ENCODE data around the gene AP3M1.

AP3M1 gene

GRCh38 chr10:74171625-74172024 lies 21.0 kb upstream of the AP3M1 start:
- no peaks in the 10 kb centered on the region for H3K9me3 ChIP-seq (ENCODE audit: low read depth, low read length)
- TF ChIP-seq POLR2AphosphoS5 (IDR thresholded peaks at IDR 0.05; ENCODE audit: borderline replicate concordance, low read depth, low read length) (no peak), FOXP2 (optimal IDR thresholded peaks at IDR 0.05; ENCODE audit: control extremely low read depth, extremely low read length, insufficient read depth) (no peak), EZH2 (IDR thresholded peaks at IDR 0.05) (no peak)
- no peak overlapping the region for H3K9ac ChIP-seq (ENCODE audit: insufficient read length)
- no peaks in the 10 kb centered on the region for H3K36me3 ChIP-seq (ENCODE audit: insufficient read depth, low read length)
- H3K27ac ChIP-seq, result no peak overlapping the region
- no peak overlapping the region for H3K4me3 ChIP-seq
- DNase-seq (ENCODE audit: low read depth, low spot score), result no peak

GRCh38 chr10:74167443-74167842 lies 16.8 kb upstream of the AP3M1 start:
- Histone ChIP-seq H3K4me3 (no peak overlapping the region), H3K36me3 (ENCODE audit: insufficient read depth, low read length) (no peaks in the 10 kb centered on the region), H3K9ac (ENCODE audit: insufficient read length) (no peak overlapping the region), H3K27ac (no peak overlapping the region), H3K9me3 (ENCODE audit: low read depth, low read length) (no peaks in the 10 kb centered on the region)
- TF ChIP-seq POLR2AphosphoS5 (IDR thresholded peaks at IDR 0.05; ENCODE audit: borderline replicate concordance, low read depth, low read length), result no peak
- no peak for TF ChIP-seq EZH2 (IDR thresholded peaks at IDR 0.05)
- no peak for TF ChIP-seq FOXP2 (optimal IDR thresholded peaks at IDR 0.05; ENCODE audit: control extremely low read depth, extremely low read length, insufficient read depth)
- no peak for DNase-seq (ENCODE audit: low read depth, low spot score)

- H3K9me3 ChIP-seq (ENCODE audit: low read depth, low read length), result no peaks in the 10 kb centered on the region
- no peak for TF ChIP-seq EZH2 (IDR thresholded peaks at IDR 0.05)
- no peak for TF ChIP-seq POLR2AphosphoS5 (IDR thresholded peaks at IDR 0.05; ENCODE audit: borderline replicate concordance, low read depth, low read length)
- no peak for TF ChIP-seq FOXP2 (optimal IDR thresholded peaks at IDR 0.05; ENCODE audit: control extremely low read depth, extremely low read length, insufficient read depth)
- H3K27ac ChIP-seq, result no peak overlapping the region
- DNase-seq (ENCODE audit: low read depth, low spot score), result no peak
- H3K9ac ChIP-seq (ENCODE audit: insufficient read length), result no peak overlapping the region
- H3K4me3 ChIP-seq, result no peak overlapping the region
- no peaks in the 10 kb centered on the region for H3K36me3 ChIP-seq (ENCODE audit: insufficient read depth, low read length)
Observed at GRCh38 chr10:74165530-74165901, 14.9 kb upstream of the AP3M1 start.

GRCh38 chr10:74164716-74165529 lies 14.3 kb upstream of the AP3M1 start:
- TF ChIP-seq EZH2 (IDR thresholded peaks at IDR 0.05), result no peak
- TF ChIP-seq FOXP2 (optimal IDR thresholded peaks at IDR 0.05; ENCODE audit: control extremely low read depth, extremely low read length, insufficient read depth), result no peak
- TF ChIP-seq POLR2AphosphoS5 (IDR thresholded peaks at IDR 0.05; ENCODE audit: borderline replicate concordance, low read depth, low read length), result no peak
- H3K9ac ChIP-seq (ENCODE audit: insufficient read length), result no peak overlapping the region
- DNase-seq (ENCODE audit: low read depth, low spot score), result no peak
- H3K36me3 ChIP-seq (ENCODE audit: insufficient read depth, low read length), result no peaks in the 10 kb centered on the region
- no peaks in the 10 kb centered on the region for H3K9me3 ChIP-seq (ENCODE audit: low read depth, low read length)
- H3K4me3 ChIP-seq, result no peak overlapping the region
- H3K27ac ChIP-seq, result no peak overlapping the region

GRCh38 chr10:74163319-74164068 lies 12.9 kb upstream of the AP3M1 start:
- no peak for TF ChIP-seq FOXP2 (optimal IDR thresholded peaks at IDR 0.05; ENCODE audit: control extremely low read depth, extremely low read length, insufficient read depth)
- no peak for TF ChIP-seq EZH2 (IDR thresholded peaks at IDR 0.05)
- no peak for TF ChIP-seq POLR2AphosphoS5 (IDR thresholded peaks at IDR 0.05; ENCODE audit: borderline replicate concordance, low read depth, low read length)
- H3K9me3 ChIP-seq (ENCODE audit: low read depth, low read length), result no peaks in the 10 kb centered on the region
- H3K36me3 ChIP-seq (ENCODE audit: insufficient read depth, low read length), result no peaks in the 10 kb centered on the region
- H3K9ac ChIP-seq (ENCODE audit: insufficient read length), result no peak overlapping the region
- DNase-seq (ENCODE audit: low read depth, low spot score), result no peak
- H3K27ac ChIP-seq, result no peak overlapping the region
- H3K4me3 ChIP-seq, result no peak overlapping the region

GRCh38 chr10:74160013-74160412 lies 9.4 kb upstream of the AP3M1 start:
- H3K4me3 ChIP-seq, result no peak overlapping the region
- H3K9me3 ChIP-seq (ENCODE audit: low read depth, low read length), result no peaks in the 10 kb centered on the region
- TF ChIP-seq POLR2AphosphoS5 (IDR thresholded peaks at IDR 0.05; ENCODE audit: borderline replicate concordance, low read depth, low read length) (no peak), EZH2 (IDR thresholded peaks at IDR 0.05) (no peak), FOXP2 (optimal IDR thresholded peaks at IDR 0.05; ENCODE audit: control extremely low read depth, extremely low read length, insufficient read depth) (no peak)
- no peak overlapping the region for H3K9ac ChIP-seq (ENCODE audit: insufficient read length)
- H3K36me3 ChIP-seq (ENCODE audit: insufficient read depth, low read length), result no peaks in the 10 kb centered on the region
- H3K27ac ChIP-seq, result no peak overlapping the region
- no peak for DNase-seq (ENCODE audit: low read depth, low spot score)

GRCh38 chr10:74156919-74157289 lies 6.3 kb upstream of the AP3M1 start:
- H3K36me3 ChIP-seq (ENCODE audit: insufficient read depth, low read length), result no peaks in the 10 kb centered on the region
- no peak overlapping the region for H3K4me3 ChIP-seq
- no peaks in the 10 kb centered on the region for H3K9me3 ChIP-seq (ENCODE audit: low read depth, low read length)
- H3K9ac ChIP-seq (ENCODE audit: insufficient read length), result no peak overlapping the region
- no peak for TF ChIP-seq EZH2 (IDR thresholded peaks at IDR 0.05)
- no peak for TF ChIP-seq POLR2AphosphoS5 (IDR thresholded peaks at IDR 0.05; ENCODE audit: borderline replicate concordance, low read depth, low read length)
- no peak for TF ChIP-seq FOXP2 (optimal IDR thresholded peaks at IDR 0.05; ENCODE audit: control extremely low read depth, extremely low read length, insufficient read depth)
- DNase-seq (ENCODE audit: low read depth, low spot score), result no peak
- no peak overlapping the region for H3K27ac ChIP-seq

- Histone ChIP-seq H3K4me3 (no peak overlapping the region), H3K9me3 (ENCODE audit: low read depth, low read length) (no peaks in the 10 kb centered on the region), H3K9ac (ENCODE audit: insufficient read length) (no peak overlapping the region), H3K27ac (no peak overlapping the region), H3K36me3 (ENCODE audit: insufficient read depth, low read length) (no peaks in the 10 kb centered on the region)
- TF ChIP-seq EZH2 (IDR thresholded peaks at IDR 0.05) (no peak), FOXP2 (optimal IDR thresholded peaks at IDR 0.05; ENCODE audit: control extremely low read depth, extremely low read length, insufficient read depth) (no peak), POLR2AphosphoS5 (IDR thresholded peaks at IDR 0.05; ENCODE audit: borderline replicate concordance, low read depth, low read length) (no peak)
- no peak for DNase-seq (ENCODE audit: low read depth, low spot score)
Observed at GRCh38 chr10:74153676-74154075, 3.0 kb upstream of the AP3M1 start.

All from SK-N-MC (cell line).